HG03045 (cell line): ENCODE measurements around the gene MSH3.

Experiments used
- ATAC-seq: cut with Tn5 transposase; IDR thresholded peaks from one replicate; pipeline ENCODE4 v1.9.1; 2021; ENCODE audit warnings: mild to moderate bottlenecking, moderate library complexity; ENCODE audit not compliant: unreplicated experiment

The MSH3 gene

GRCh38 chr5:80654391-80655230, at the start of gene MSH3, which contains the start of gene DHFR:
MSH3 (plus strand) TSS chr5:80654652; CDS start chr5:80654728, 76 bp downstream.
DHFR (minus strand) TSS chr5:80654983; CDS start chr5:80654489, 494 bp downstream.
- ATAC-seq, result peak; percentile 54

- no peak for ATAC-seq
Measured at GRCh38 chr5:80607343-80607742, 47.1 kb upstream of the MSH3 start.

GRCh38 chr5:80607832-80608231, 46.6 kb upstream of the MSH3 start:
- ATAC-seq, result no peak

GRCh38 chr5:80608731-80609130, 45.7 kb upstream of the MSH3 start:
- ATAC-seq, result no peak

- ATAC-seq, result no peak
Measured at GRCh38 chr5:80609692-80610091, 44.8 kb upstream of the MSH3 start.

GRCh38 chr5:80615266-80615914, 39.1 kb upstream of the MSH3 start:
- no peak for ATAC-seq

- no peak for ATAC-seq
Measured at GRCh38 chr5:80618438-80618837, 36.0 kb upstream of the MSH3 start.

GRCh38 chr5:80619086-80619485, 35.4 kb upstream of the MSH3 start:
- ATAC-seq, result no peak

- no peak for ATAC-seq
Measured at GRCh38 chr5:80620211-80620610, 34.2 kb upstream of the MSH3 start.

- no peak for ATAC-seq
Measured at GRCh38 chr5:80622756-80623155, 31.7 kb upstream of the MSH3 start.

- no peak for ATAC-seq
Measured at GRCh38 chr5:80623999-80624398, 30.5 kb upstream of the MSH3 start.

- no peak for ATAC-seq
Measured at GRCh38 chr5:80625230-80625629, 29.2 kb upstream of the MSH3 start.

GRCh38 chr5:80629281-80629680, 25.2 kb upstream of the MSH3 start:
- no peak for ATAC-seq

- ATAC-seq, result no peak
Measured at GRCh38 chr5:80631278-80632259, 22.9 kb upstream of the MSH3 start.

- ATAC-seq, result no peak
Measured at GRCh38 chr5:80632700-80633099, 21.8 kb upstream of the MSH3 start.

- no peak for ATAC-seq
Measured at GRCh38 chr5:80634193-80634592, 20.3 kb upstream of the MSH3 start.

- no peak for ATAC-seq
Measured at GRCh38 chr5:80641353-80641752, 13.1 kb upstream of the MSH3 start.

- ATAC-seq, result no peak
Measured at GRCh38 chr5:80644900-80645299, 9.6 kb upstream of the MSH3 start.

- no peak for ATAC-seq
Measured at GRCh38 chr5:80646926-80647325, 7.5 kb upstream of the MSH3 start.

- no peak for ATAC-seq
Measured at GRCh38 chr5:80653502-80653901, 950 bp upstream of the MSH3 start.

GRCh38 chr5:80654054-80654390, 430 bp upstream of the MSH3 start:
- ATAC-seq, result no peak
